ENCODE results near the gene MUC6. TPM values are rescaled to one million over a fixed set of nuclear protein-coding genes. Genes with fewer than 3 reads are reported as not detected.

The MUC6 gene
- total and polyA plus RNA-seq, 2 donors (not counting 3 experiments of a cell fraction or from before 2014, with no cell fraction given) = not detected

DNA sequence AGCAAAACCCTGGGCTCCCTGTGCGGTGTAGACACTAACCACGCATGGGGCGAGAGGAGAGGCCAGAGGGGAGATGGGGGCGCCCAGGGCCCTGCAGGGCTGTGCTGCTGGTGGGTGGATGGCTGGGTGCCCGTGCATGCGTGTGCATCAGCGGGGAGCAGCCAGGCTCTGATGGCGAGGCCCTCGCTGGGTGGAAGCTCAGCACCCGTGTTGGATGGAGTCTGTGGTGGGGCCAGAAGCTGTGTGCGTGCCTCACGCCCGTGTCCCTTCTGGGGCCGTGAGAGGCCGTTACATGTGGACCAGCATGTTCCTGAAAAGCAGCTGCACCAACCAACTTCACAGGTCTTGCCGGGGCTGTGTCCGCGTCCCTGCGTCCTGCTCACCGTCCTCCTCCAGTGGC lies 33.4 kb downstream of the MUC6 start:
- Histone ChIP-seq H4K20me1 (replicated peaks; ENCODE audit: control insufficient read depth, extremely low read depth, insufficient read depth, low read length) (no peaks in the 10 kb centered on the region), H3K4me2 (ENCODE audit: insufficient read depth, low read length) (no peak overlapping the region), H3K79me2 (ENCODE audit: control insufficient read depth, insufficient read depth, low read length) (peaks cover 2% of the 10 kb centered on the region), H2AFZ (ENCODE audit: low read depth, low read length) (no peak overlapping the region), H3K4me1 (ENCODE audit: control insufficient read depth, extremely low read depth, insufficient read depth, low read length) (no peaks in the 10 kb centered on the region), H3K9ac (replicated peaks; ENCODE audit: extremely low read depth, insufficient read depth, low read length) (no peak overlapping the region), H3K9me1 (replicated peaks; ENCODE audit: control insufficient read depth, extremely low read depth, insufficient read depth, low read length) (no peaks in the 10 kb centered on the region), H3K36me3 (ENCODE audit: control insufficient read depth in 2 of 2, extremely low read depth in 1 of 2, insufficient read depth in 2 of 2, low read length in 2 of 2) (peaks cover 0 to 45% of the 10 kb centered on the region in 2 experiments), H3K4me3 (replicated peaks in 1 of 3; ENCODE audit: insufficient read depth in 1 of 3, low read depth in 1 of 3, low read length in 3 of 3) (no peak overlapping the region), H3K9me3 (replicated peaks; ENCODE audit: control insufficient read depth, insufficient read depth, low read length) (no peaks in the 10 kb centered on the region), H3K27ac (ENCODE audit: insufficient read depth, low read depth, low read length) (no peak overlapping the region), H3K27me3 (ENCODE audit: control insufficient read depth in 2 of 2, insufficient read depth in 2 of 2, low read length in 2 of 2) (no peaks in the 10 kb centered on the region)
- BruUV-seq (replicated peaks) = no TSS peak
- DNase-seq (ENCODE audit: low read depth, low spot score) (no peak), FAIRE-seq (no peak)
- ChIA-PET CTCF (no interaction called here), POLR2A (no interaction called here)
- intact Hi-C loops (cut with micrococcal nuclease) (no loop called here), dilution Hi-C loops (cut with MboI; ENCODE audit: extremely low pct_ligation_motif_present, low sequenced_read_pairs) (no loop called here)
- no peak for TF ChIP-seq EZH2 (IDR thresholded peaks at IDR 0.05; ENCODE audit: borderline replicate concordance, low read depth, low read length, severe bottlenecking)
- no peak for TF ChIP-seq JUN (IDR thresholded peaks at IDR 0.05; ENCODE audit: borderline replicate concordance, insufficient read depth, insufficient read length, low read depth)
- TF ChIP-seq MYC (IDR thresholded peaks at IDR 0.05; ENCODE audit: low read depth, low read length) = no peak
- no peak for TF ChIP-seq POLR2AphosphoS5 (IDR thresholded peaks at IDR 0.05; ENCODE audit: insufficient read depth, low read depth, low read length)
- TF ChIP-seq POLR2A (IDR thresholded peaks at IDR 0.05; ENCODE audit: low read depth, low read length) = no peak
- no peak for TF ChIP-seq GATA2 (IDR thresholded peaks at IDR 0.05; ENCODE audit: insufficient read depth, insufficient read length, low read depth, low read length)
- no peak for TF ChIP-seq FOS (IDR thresholded peaks at IDR 0.05; ENCODE audit: borderline replicate concordance, insufficient read depth, low read length)
- TF ChIP-seq, protein P1, sequence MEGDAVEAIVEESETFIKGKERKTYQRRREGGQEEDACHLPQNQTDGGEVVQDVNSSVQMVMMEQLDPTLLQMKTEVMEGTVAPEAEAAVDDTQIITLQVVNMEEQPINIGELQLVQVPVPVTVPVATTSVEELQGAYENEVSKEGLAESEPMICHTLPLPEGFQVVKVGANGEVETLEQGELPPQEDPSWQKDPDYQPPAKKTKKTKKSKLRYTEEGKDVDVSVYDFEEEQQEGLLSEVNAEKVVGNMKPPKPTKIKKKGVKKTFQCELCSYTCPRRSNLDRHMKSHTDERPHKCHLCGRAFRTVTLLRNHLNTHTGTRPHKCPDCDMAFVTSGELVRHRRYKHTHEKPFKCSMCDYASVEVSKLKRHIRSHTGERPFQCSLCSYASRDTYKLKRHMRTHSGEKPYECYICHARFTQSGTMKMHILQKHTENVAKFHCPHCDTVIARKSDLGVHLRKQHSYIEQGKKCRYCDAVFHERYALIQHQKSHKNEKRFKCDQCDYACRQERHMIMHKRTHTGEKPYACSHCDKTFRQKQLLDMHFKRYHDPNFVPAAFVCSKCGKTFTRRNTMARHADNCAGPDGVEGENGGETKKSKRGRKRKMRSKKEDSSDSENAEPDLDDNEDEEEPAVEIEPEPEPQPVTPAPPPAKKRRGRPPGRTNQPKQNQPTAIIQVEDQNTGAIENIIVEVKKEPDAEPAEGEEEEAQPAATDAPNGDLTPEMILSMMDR (IDR thresholded peaks at IDR 0.05; ENCODE audit: extremely low read depth in 1 of 2, insufficient read depth in 1 of 2, low read depth in 1 of 2, low read length in 2 of 2) = no peak
- TF ChIP-seq, protein P2, sequence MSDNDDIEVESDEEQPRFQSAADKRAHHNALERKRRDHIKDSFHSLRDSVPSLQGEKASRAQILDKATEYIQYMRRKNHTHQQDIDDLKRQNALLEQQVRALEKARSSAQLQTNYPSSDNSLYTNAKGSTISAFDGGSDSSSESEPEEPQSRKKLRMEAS (IDR thresholded peaks at IDR 0.05; ENCODE audit: insufficient read depth, insufficient read length) = no peak
